Naive B cell (primary cell): ENCODE data around the gene SLC25A17. TPM values are rescaled to one million over a fixed set of nuclear protein-coding genes. Genes with fewer than 3 reads are reported as not detected.
"Not testable (repeated sequence)": the region's sequence is repeated elsewhere in the genome, so short reads cannot be mapped to it uniquely, and the experiment has no call there.

ENCODE experiments used
- ATAC-seq, 2 donors: fragments of 150-1000 bp; cut with Tn5 transposase; 2 replicates each; pipeline ENCODE4 v1.10.0; 2021; ENCODE audit warnings: low read depth in 2 of 2, mild to moderate bottlenecking in 2 of 2, moderate library complexity in 2 of 2
- DNase-seq: peaks from one replicate; pipeline ENCODE4 v3.0.0; 2022
- H3K27ac Mint-ChIP-seq, 6 donors: one replicate each; pipeline ENCODE4 v1.8.0; 2020 to 2022; ENCODE audit warnings: mild to moderate bottlenecking in 6 of 6, mixed read lengths in 6 of 6, moderate library complexity in 5 of 6, inconsistent platforms in 2 of 6
- H3K27me3 Mint-ChIP-seq, 3 donors: one replicate each; pipeline ENCODE4 v1.8.0; 2021 to 2022; ENCODE audit warnings: mixed read lengths in 3 of 3, mild to moderate bottlenecking in 1 of 3
- H3K36me3 Mint-ChIP-seq, 2 donors: one replicate each; pipeline ENCODE4 v1.8.0; 2020 to 2022; ENCODE audit warnings: mixed read lengths in 2 of 2, inconsistent platforms in 1 of 2, mild to moderate bottlenecking in 1 of 2
- H3K4me1 Mint-ChIP-seq, 3 donors: one replicate each; pipeline ENCODE4 v1.8.0; 2020 to 2022; ENCODE audit warnings: mixed read lengths in 3 of 3, inconsistent platforms in 1 of 3, mild to moderate bottlenecking in 1 of 3, moderate library complexity in 1 of 3
- H3K4me3 Mint-ChIP-seq, 8 donors: one replicate each; pipeline ENCODE4 v1.8.0; 2020 to 2022; ENCODE audit warnings: mild to moderate bottlenecking in 8 of 8, mixed read lengths in 8 of 8, moderate library complexity in 8 of 8, inconsistent platforms in 2 of 8
- H3K9me3 Mint-ChIP-seq, 7 donors: one replicate each; pipeline ENCODE4 v1.8.0; 2020 to 2022; ENCODE audit warnings: mixed read lengths in 7 of 7, mild to moderate bottlenecking in 5 of 7, inconsistent platforms in 2 of 7, moderate library complexity in 1 of 7
- polyA plus RNA-seq, 6 donors: library from polyadenylated mRNA; unstranded; fragments of 300-500 nt; fragmentation: Illumina TruSeq; gene quantifications; one replicate each; pipeline ENCODE4 v1.2.3, GENCODE V29; 2021; ENCODE audit warnings: low read depth in 6 of 6

Gene SLC25A17
- polyA plus RNA-seq = 10 to 100 TPM; 15.8 to 41.7 (median 25.4) TPM

GRCh38 chr22:40818747-40819598 lies at the start of gene SLC25A17:
SLC25A17 (minus strand) TSS chr22:40819346; CDS start chr22:40819248, 98 bp downstream.
- peak; percentile 92 for ATAC-seq

GRCh38 chr22:40868379-40868778 lies 49.2 kb upstream of the SLC25A17 start:
- H3K36me3 Mint-ChIP-seq, H3K9me3 Mint-ChIP-seq, DNase-seq, ATAC-seq, H3K27me3 Mint-ChIP-seq, H3K27ac Mint-ChIP-seq: not testable (repeated sequence)
- Mint-ChIP-seq H3K4me1 (peaks cover 11 to 16% (median 15%) of the 10 kb centered on the region in 3 donors), H3K4me3 (peak overlapping the region in 1 of 8 donors; percentile 26)

More at GRCh38 chr22:40818747-40819598, at the start of gene SLC25A17:
- Mint-ChIP-seq H3K27me3 (no peaks in the 10 kb centered on the region), H3K27ac (peak within 1 kb of the TSS; percentile 40 to 95 (median 94)), H3K9me3 (no peaks in the 10 kb centered on the region), H3K36me3 (no peaks in the 10 kb centered on the region), H3K4me1 (peaks cover 25 to 36% (median 33%) of the 10 kb centered on the region in 3 donors), H3K4me3 (peak within 1 kb of the TSS; percentile 81 to 98 (median 96))
- peak; percentile 79 for DNase-seq

- Mint-ChIP-seq H3K9me3 (no peaks in the 10 kb centered on the region), H3K27me3 (no peaks in the 10 kb centered on the region), H3K36me3 (peaks cover 7 to 8% of the 10 kb centered on the region in 2 donors), H3K4me1 (peaks cover 11 to 16% (median 15%) of the 10 kb centered on the region in 3 donors), H3K27ac (peak overlapping the region in 1 of 6 donors; percentile 34), H3K4me3 (no peak overlapping the region)
- ATAC-seq (no peak), DNase-seq (no peak)
Observed at GRCh38 chr22:40867109-40867508, 48.0 kb upstream of the SLC25A17 start.

GRCh38 chr22:40862537-40862936 lies 43.4 kb upstream of the SLC25A17 start:
- H3K27ac Mint-ChIP-seq = peak overlapping the region in 3 of 6 donors; percentile 36 to 78 (median 66)
- DNase-seq (no peak), ATAC-seq (no peak)
- H3K4me1 Mint-ChIP-seq = peaks cover 16 to 30% (median 17%) of the 10 kb centered on the region in 3 donors
- H3K4me3 Mint-ChIP-seq = peak overlapping the region in 1 of 8 donors; percentile 37
- H3K36me3 Mint-ChIP-seq = peaks cover 0 to 8% of the 10 kb centered on the region in 2 donors
- H3K27me3 Mint-ChIP-seq = no peaks in the 10 kb centered on the region
- no peaks in the 10 kb centered on the region for H3K9me3 Mint-ChIP-seq

- Mint-ChIP-seq H3K9me3 (no peaks in the 10 kb centered on the region), H3K4me1 (peaks cover 16 to 35% (median 22%) of the 10 kb centered on the region in 3 donors), H3K4me3 (peak within 1 kb of the TSS in 1 of 8 donors; percentile 76), H3K27ac (peak within 1 kb of the TSS in 3 of 6 donors; percentile 36 to 78 (median 66)), H3K36me3 (peaks cover 0 to 8% of the 10 kb centered on the region in 2 donors), H3K27me3 (no peaks in the 10 kb centered on the region)
- ATAC-seq = no peak
- DNase-seq = no peak
Observed at GRCh38 chr22:40862013-40862412, 42.9 kb upstream of the SLC25A17 start, which contains the start of gene DNAJB7. DNAJB7 (minus strand) TSS chr22:40862113; CDS start chr22:40861994, 119 bp downstream.

GRCh38 chr22:40857309-40857855 lies 38.2 kb upstream of the SLC25A17 start:
- peaks cover 0 to 8% of the 10 kb centered on the region in 2 donors for H3K36me3 Mint-ChIP-seq
- no peaks in the 10 kb centered on the region for H3K9me3 Mint-ChIP-seq
- no peaks in the 10 kb centered on the region for H3K27me3 Mint-ChIP-seq
- no peak for DNase-seq
- H3K27ac Mint-ChIP-seq = peak overlapping the region; percentile 97 to 100 (median 100)
- peak overlapping the region; percentile 86 to 100 (median 97) for H3K4me3 Mint-ChIP-seq
- H3K4me1 Mint-ChIP-seq = peaks cover 19 to 41% (median 20%) of the 10 kb centered on the region in 3 donors
- ATAC-seq = no peak

- no peaks in the 10 kb centered on the region for H3K27me3 Mint-ChIP-seq
- peak; percentile 97 for DNase-seq
- peaks cover 0 to 8% of the 10 kb centered on the region in 2 donors for H3K36me3 Mint-ChIP-seq
- H3K4me3 Mint-ChIP-seq = peak within 1 kb of the TSS; percentile 86 to 100 (median 97)
- H3K9me3 Mint-ChIP-seq = no peaks in the 10 kb centered on the region
- peaks cover 17 to 41% (median 20%) of the 10 kb centered on the region in 3 donors for H3K4me1 Mint-ChIP-seq
- H3K27ac Mint-ChIP-seq = peak within 1 kb of the TSS; percentile 97 to 100 (median 100)
- ATAC-seq = peak; percentile 81 to 83
Observed at GRCh38 chr22:40856513-40857308, 37.6 kb upstream of the SLC25A17 start, which contains the start of the genes ST13 and XPNPEP3. ST13 (minus strand) TSS chr22:40856639; CDS start chr22:40856540, 99 bp downstream. XPNPEP3 (plus strand) TSS chr22:40857148; CDS start chr22:40857182, 34 bp downstream.

GRCh38 chr22:40855979-40856512 lies 36.9 kb upstream of the SLC25A17 start:
- Mint-ChIP-seq H3K27me3 (no peaks in the 10 kb centered on the region), H3K9me3 (no peaks in the 10 kb centered on the region), H3K4me3 (peak overlapping the region; percentile 86 to 100 (median 97)), H3K27ac (peak overlapping the region; percentile 97 to 100 (median 100)), H3K4me1 (peaks cover 18 to 46% (median 25%) of the 10 kb centered on the region in 3 donors), H3K36me3 (peaks cover 0 to 5% of the 10 kb centered on the region in 2 donors)
- ATAC-seq (peak; percentile 4 to 11), DNase-seq (no peak)

- H3K9me3 Mint-ChIP-seq = no peaks in the 10 kb centered on the region
- peak overlapping the region in 5 of 6 donors; percentile 97 to 100 (median 100) for H3K27ac Mint-ChIP-seq
- DNase-seq (no peak), ATAC-seq (no peak)
- no peaks in the 10 kb centered on the region for H3K36me3 Mint-ChIP-seq
- H3K4me1 Mint-ChIP-seq = peaks cover 18 to 47% (median 26%) of the 10 kb centered on the region in 3 donors
- peak overlapping the region; percentile 66 to 100 (median 96) for H3K4me3 Mint-ChIP-seq
- no peaks in the 10 kb centered on the region for H3K27me3 Mint-ChIP-seq
Observed at GRCh38 chr22:40855071-40855978, 36.2 kb upstream of the SLC25A17 start.

GRCh38 chr22:40853961-40854360 lies 34.8 kb upstream of the SLC25A17 start:
- DNase-seq = no peak
- Mint-ChIP-seq H3K4me3 (peak overlapping the region in 2 of 8 donors; percentile 53 to 95), H3K4me1 (peaks cover 18 to 47% (median 26%) of the 10 kb centered on the region in 3 donors), H3K27me3 (no peaks in the 10 kb centered on the region), H3K27ac (peak overlapping the region in 3 of 6 donors; percentile 28 to 83 (median 49)), H3K9me3 (no peaks in the 10 kb centered on the region), H3K36me3 (no peaks in the 10 kb centered on the region)
- ATAC-seq = no peak

GRCh38 chr22:40853333-40853732 lies 34.2 kb upstream of the SLC25A17 start:
- DNase-seq (no peak), ATAC-seq (no peak)
- Mint-ChIP-seq H3K4me1 (peaks cover 18 to 42% (median 26%) of the 10 kb centered on the region in 3 donors), H3K36me3 (no peaks in the 10 kb centered on the region), H3K4me3 (peak overlapping the region in 1 of 8 donors; percentile 57), H3K27ac (peak overlapping the region in 3 of 6 donors; percentile 28 to 83 (median 49)), H3K27me3 (no peaks in the 10 kb centered on the region), H3K9me3 (no peaks in the 10 kb centered on the region)
